Esophagus muscularis mucosa (tissue), 3 donors: ENCODE measurements around the gene ADGRF3.
"Not testable (repeated sequence)": the region's sequence is repeated elsewhere in the genome, so short reads cannot be mapped to it uniquely, and the experiment has no call there.

Experiments used
- CTCF ChIP-seq, 3 experiments: fragments of 200-600 bp in 2 of 3; fragments of 450-650 bp in 1 of 3; sonication (generic) in 2 of 3; IDR thresholded peaks; one replicate each; pipeline ENCODE4 v1.5.1; 2017 to 2019; ENCODE audit warnings: antibody characterized with exemption in 3 of 3, mild to moderate bottlenecking in 2 of 3, moderate library complexity in 1 of 3
- POLR2A ChIP-seq: fragments of 450-650 bp; IDR thresholded peaks from one replicate; pipeline ENCODE4 v1.6.1; 2017; ENCODE audit warnings: antibody characterized with exemption, moderate library complexity, mild to moderate bottlenecking, low read depth

- not testable (repeated sequence) for TF ChIP-seq CTCF (IDR thresholded peaks at IDR 0.05); POLR2A
Measured at GRCh38 chr2:26268670-26269385, 77.8 kb downstream of the ADGRF3 start.
